Measurements from ENCODE around the gene PPP1R2. TPM values are rescaled to one million over a fixed set of nuclear protein-coding genes. Genes with fewer than 3 reads are reported as not detected.

Gene PPP1R2
- polyA plus RNA-seq, 1 of the 3 experiments (the other 2 are of a cell fraction): 8.1 TPM

DNA sequence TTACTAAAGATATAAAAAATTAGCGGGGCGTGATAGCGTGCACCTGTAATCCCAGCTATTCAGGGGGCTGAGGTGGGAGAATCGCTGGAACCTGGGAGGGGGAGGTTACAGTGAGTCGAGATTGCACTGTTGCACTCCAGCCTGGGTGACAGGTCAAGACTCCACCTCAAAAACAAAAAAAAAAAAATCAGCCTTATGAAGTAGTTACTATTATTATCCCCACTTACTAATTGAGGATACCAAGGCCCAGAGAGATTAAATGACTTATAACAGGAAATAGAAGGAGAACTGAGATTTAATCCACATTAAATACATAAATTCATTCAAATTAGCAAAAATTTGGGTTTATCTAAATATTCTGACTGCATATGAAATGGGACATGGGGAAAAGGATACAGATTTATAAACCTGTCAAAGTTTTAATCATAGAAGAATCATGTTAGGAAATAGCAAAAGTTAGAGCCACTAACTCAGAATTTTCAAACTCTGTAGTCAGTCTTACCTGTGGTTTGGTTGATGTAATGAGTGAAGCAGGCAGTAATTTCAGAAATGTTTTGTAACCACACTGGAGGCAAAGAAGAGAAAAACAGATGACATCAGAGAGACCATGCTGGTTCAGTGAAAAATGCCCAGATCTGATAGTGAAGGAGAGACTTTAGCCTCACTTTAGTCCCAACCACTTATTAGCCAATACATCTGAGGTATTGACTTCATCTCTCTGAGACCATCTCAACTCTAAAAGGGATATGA is 75.3 kb downstream of the PPP1R2 start:
- DNase-seq: no peak
- no peaks in the 10 kb centered on the region for H3K79me2 ChIP-seq (ENCODE audit: insufficient read depth)
- ChIA-PET POLR2A (no interaction called here), CTCF (no interaction called here)
- H3K36me3 ChIP-seq (replicated peaks in 1 of 2; ENCODE audit: control insufficient read depth in 1 of 2, insufficient read depth in 2 of 2, low read length in 1 of 2): no peaks in the 10 kb centered on the region
- no peak overlapping the region for H3K4me3 ChIP-seq (ENCODE audit: low read depth in 2 of 2, low read length in 1 of 2)
- H3F3A ChIP-seq (replicated peaks; ENCODE audit: insufficient read depth): no peaks in the 10 kb centered on the region
- no peaks in the 10 kb centered on the region for H3K9me2 ChIP-seq
- H3K27ac ChIP-seq (ENCODE audit: low read depth in 2 of 2, low read length in 1 of 2): no peak overlapping the region
- H4K20me1 ChIP-seq (ENCODE audit: insufficient read depth): no peaks in the 10 kb centered on the region
- H3K27me3 ChIP-seq (ENCODE audit: insufficient read depth): no peaks in the 10 kb centered on the region
- H3K4me2 ChIP-seq: no peak overlapping the region
- H3K9ac ChIP-seq: no peak overlapping the region
- no peaks in the 10 kb centered on the region for H3K4me1 ChIP-seq (ENCODE audit: control insufficient read depth in 1 of 2, insufficient read depth in 2 of 2, low read depth in 1 of 2, low read length in 1 of 2)
- H2AFZ ChIP-seq (ENCODE audit: low read depth): no peak overlapping the region
- TF ChIP-seq ELF1 (IDR thresholded peaks at IDR 0.05) (no peak), SMC3 (IDR thresholded peaks at IDR 0.05; ENCODE audit: low read depth, low read length) (no peak)
- no peaks in the 10 kb centered on the region for H3K9me3 ChIP-seq
- 72% methylated on average over 5 of the region's 5 CpGs for WGBS (ENCODE audit: low lambda C conversion rate)

DNA sequence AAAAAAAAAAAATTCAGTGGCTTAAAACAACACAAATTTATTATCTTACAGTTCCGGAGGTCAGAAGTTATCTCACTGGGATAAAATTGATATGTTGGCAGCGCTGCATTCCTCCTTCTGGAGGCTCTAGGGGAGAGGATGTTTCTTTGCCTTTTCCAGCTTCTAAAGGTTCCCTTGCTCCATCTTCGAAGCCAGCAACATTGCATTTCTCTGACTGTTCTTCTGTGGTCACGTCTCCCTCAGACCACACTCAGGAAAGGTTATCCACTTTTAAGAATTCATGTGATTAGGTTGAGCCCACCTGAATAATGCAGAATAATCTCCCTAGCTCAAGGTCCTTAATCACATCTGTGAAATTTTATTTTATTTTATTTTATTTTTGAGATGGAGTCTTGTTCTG is 76.9 kb downstream of the PPP1R2 start:
- Histone ChIP-seq H3F3A (replicated peaks; ENCODE audit: insufficient read depth) (no peaks in the 10 kb centered on the region), H3K36me3 (replicated peaks in 1 of 2; ENCODE audit: control insufficient read depth in 1 of 2, insufficient read depth in 2 of 2, low read length in 1 of 2) (no peaks in the 10 kb centered on the region), H3K9ac (no peak overlapping the region), H3K4me1 (ENCODE audit: control insufficient read depth in 1 of 2, insufficient read depth in 2 of 2, low read depth in 1 of 2, low read length in 1 of 2) (peaks cover 0 to 9% of the 10 kb centered on the region in 2 experiments; a peak in 1 of 4 replicates), H3K79me2 (ENCODE audit: insufficient read depth) (no peaks in the 10 kb centered on the region), H3K27me3 (ENCODE audit: insufficient read depth) (no peaks in the 10 kb centered on the region), H3K9me2 (no peaks in the 10 kb centered on the region), H3K9me3 (no peaks in the 10 kb centered on the region), H3K27ac (ENCODE audit: low read depth in 2 of 2, low read length in 1 of 2) (no peak overlapping the region), H3K4me2 (no peak overlapping the region), H2AFZ (ENCODE audit: low read depth) (no peak overlapping the region), H3K4me3 (ENCODE audit: low read depth in 2 of 2, low read length in 1 of 2) (no peak overlapping the region), H4K20me1 (ENCODE audit: insufficient read depth) (no peaks in the 10 kb centered on the region)
- CTCF ChIA-PET: no interaction called here
- WGBS (ENCODE audit: low lambda C conversion rate): 70% methylated on average over 4 of the region's 4 CpGs
- DNase-seq: no peak
- POLR2A ChIA-PET: no interaction called here
- TF ChIP-seq RCOR1 (IDR thresholded peaks at IDR 0.05; ENCODE audit: low read length): no peak
- TF ChIP-seq CHD2 (IDR thresholded peaks at IDR 0.05; ENCODE audit: low read length, partially characterized antibody): no peak
- no peak for TF ChIP-seq EP300 (IDR thresholded peaks at IDR 0.05; ENCODE audit: borderline replicate concordance in 1 of 2, low read depth in 1 of 2, low read length in 1 of 2)
- no peak for TF ChIP-seq TEAD4 (IDR thresholded peaks at IDR 0.05; ENCODE audit: borderline replicate concordance, insufficient read depth)
- no peak for TF ChIP-seq FOSL2 (IDR thresholded peaks at IDR 0.05; ENCODE audit: borderline replicate concordance, low read depth)
- TF ChIP-seq TCF12 (IDR thresholded peaks at IDR 0.05): no peak
- TF ChIP-seq ELF1 (IDR thresholded peaks at IDR 0.05): no peak
- TF ChIP-seq GATA2 (CRISPR knock-in tag; IDR thresholded peaks at IDR 0.05): no peak
- TF ChIP-seq RFX5 (IDR thresholded peaks at IDR 0.05; ENCODE audit: low read length): no peak
- TF ChIP-seq NFIC (IDR thresholded peaks at IDR 0.05; ENCODE audit: borderline replicate concordance): no peak
- TF ChIP-seq, protein P1, sequence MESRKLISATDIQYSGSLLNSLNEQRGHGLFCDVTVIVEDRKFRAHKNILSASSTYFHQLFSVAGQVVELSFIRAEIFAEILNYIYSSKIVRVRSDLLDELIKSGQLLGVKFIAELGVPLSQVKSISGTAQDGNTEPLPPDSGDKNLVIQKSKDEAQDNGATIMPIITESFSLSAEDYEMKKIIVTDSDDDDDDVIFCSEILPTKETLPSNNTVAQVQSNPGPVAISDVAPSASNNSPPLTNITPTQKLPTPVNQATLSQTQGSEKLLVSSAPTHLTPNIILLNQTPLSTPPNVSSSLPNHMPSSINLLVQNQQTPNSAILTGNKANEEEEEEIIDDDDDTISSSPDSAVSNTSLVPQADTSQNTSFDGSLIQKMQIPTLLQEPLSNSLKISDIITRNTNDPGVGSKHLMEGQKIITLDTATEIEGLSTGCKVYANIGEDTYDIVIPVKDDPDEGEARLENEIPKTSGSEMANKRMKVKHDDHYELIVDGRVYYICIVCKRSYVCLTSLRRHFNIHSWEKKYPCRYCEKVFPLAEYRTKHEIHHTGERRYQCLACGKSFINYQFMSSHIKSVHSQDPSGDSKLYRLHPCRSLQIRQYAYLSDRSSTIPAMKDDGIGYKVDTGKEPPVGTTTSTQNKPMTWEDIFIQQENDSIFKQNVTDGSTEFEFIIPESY (IDR thresholded peaks at IDR 0.05; ENCODE audit: borderline replicate concordance, low read depth): no peak
- no peak for TF ChIP-seq FOXM1 (IDR thresholded peaks at IDR 0.05; ENCODE audit: low read depth)
- TF ChIP-seq FOXJ3 (CRISPR knock-in tag; IDR thresholded peaks at IDR 0.05): no peak
- TF ChIP-seq MXI1 (IDR thresholded peaks at IDR 0.05; ENCODE audit: low read depth, low read length): no peak
- TF ChIP-seq, protein P2, sequence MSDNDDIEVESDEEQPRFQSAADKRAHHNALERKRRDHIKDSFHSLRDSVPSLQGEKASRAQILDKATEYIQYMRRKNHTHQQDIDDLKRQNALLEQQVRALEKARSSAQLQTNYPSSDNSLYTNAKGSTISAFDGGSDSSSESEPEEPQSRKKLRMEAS (IDR thresholded peaks at IDR 0.05; ENCODE audit: low read depth): no peak

Small RNA genes within 50 kb of the gene (small RNA-seq; reads per million reads assigned to genes)
- gene RN7SL73P: 0 reads per million in 7 experiments
- 0 reads per million in 7 experiments for gene RNU6ATAC24P

Other genes with a start within 250 kb of the PPP1R2 start
- gene ACAP2, start 100.3 kb downstream of the PPP1R2 start, polyA plus RNA-seq (2012; rRNA removed): 6.8 and 9.6 TPM in 2 replicates
- 0.05 TPM in 1 of 2 replicates, not detected in the other for gene APOD, start 40.6 kb upstream of the PPP1R2 start, polyA plus RNA-seq (2012; rRNA removed)
- gene MUC20, start 177.7 kb upstream of the PPP1R2 start, polyA plus RNA-seq (2012; rRNA removed): 0.31 and 0.36 TPM in 2 replicates

All from SK-N-SH (cell line).